Measurements from ENCODE around the gene AKT1.

DNA sequence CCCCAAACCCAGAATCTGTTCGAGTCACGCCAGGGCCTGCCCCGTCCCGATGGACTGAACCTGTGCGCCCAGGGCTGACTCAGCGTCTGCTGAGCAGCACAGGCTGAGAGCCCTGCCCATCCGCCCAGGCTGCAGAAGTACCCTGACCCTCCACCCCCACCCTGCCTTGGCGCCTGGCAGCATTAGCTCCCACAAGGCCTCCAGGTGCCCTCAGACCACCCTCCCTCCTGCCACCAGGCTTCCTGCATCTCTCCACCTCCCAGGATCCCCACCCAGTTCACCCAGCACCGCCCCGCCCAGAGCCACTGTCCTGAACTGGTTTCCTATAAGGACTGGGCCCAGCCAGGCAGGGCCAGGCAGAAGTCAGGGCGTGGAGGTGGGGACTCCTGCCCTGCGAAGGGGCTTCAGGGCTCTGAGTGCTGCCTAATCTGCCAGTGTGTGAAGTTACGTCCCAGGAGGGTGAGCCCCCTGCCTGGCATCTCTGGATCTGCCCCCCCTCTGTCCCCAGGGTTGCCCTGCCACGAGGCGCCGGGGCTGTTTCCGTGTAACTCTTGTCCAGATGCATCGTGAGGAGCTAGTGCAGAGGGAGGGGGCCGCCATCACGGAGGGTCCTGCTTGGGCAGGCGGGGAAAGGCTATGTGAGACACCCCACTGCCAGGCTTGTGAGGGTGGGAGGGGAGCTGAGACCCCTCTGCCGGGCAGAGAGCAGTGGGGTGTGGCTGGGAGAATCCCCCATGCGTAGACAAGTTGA is 62.4 kb downstream of the AKT1 start:
- TF ChIP-seq, protein P1, sequence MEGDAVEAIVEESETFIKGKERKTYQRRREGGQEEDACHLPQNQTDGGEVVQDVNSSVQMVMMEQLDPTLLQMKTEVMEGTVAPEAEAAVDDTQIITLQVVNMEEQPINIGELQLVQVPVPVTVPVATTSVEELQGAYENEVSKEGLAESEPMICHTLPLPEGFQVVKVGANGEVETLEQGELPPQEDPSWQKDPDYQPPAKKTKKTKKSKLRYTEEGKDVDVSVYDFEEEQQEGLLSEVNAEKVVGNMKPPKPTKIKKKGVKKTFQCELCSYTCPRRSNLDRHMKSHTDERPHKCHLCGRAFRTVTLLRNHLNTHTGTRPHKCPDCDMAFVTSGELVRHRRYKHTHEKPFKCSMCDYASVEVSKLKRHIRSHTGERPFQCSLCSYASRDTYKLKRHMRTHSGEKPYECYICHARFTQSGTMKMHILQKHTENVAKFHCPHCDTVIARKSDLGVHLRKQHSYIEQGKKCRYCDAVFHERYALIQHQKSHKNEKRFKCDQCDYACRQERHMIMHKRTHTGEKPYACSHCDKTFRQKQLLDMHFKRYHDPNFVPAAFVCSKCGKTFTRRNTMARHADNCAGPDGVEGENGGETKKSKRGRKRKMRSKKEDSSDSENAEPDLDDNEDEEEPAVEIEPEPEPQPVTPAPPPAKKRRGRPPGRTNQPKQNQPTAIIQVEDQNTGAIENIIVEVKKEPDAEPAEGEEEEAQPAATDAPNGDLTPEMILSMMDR (conservative IDR thresholded peaks at IDR 0.05): no peak
- no peak for TF ChIP-seq ZFX (IDR thresholded peaks at IDR 0.05)
